GM19397 (cell line): ENCODE results near the gene CIAPIN1.

Experiments
- ATAC-seq: cut with Tn5 transposase; IDR thresholded peaks from one replicate; pipeline ENCODE4 v1.9.1; 2021; ENCODE audit warnings: mild to moderate bottlenecking, moderate library complexity; ENCODE audit not compliant: unreplicated experiment

The CIAPIN1 gene

DNA sequence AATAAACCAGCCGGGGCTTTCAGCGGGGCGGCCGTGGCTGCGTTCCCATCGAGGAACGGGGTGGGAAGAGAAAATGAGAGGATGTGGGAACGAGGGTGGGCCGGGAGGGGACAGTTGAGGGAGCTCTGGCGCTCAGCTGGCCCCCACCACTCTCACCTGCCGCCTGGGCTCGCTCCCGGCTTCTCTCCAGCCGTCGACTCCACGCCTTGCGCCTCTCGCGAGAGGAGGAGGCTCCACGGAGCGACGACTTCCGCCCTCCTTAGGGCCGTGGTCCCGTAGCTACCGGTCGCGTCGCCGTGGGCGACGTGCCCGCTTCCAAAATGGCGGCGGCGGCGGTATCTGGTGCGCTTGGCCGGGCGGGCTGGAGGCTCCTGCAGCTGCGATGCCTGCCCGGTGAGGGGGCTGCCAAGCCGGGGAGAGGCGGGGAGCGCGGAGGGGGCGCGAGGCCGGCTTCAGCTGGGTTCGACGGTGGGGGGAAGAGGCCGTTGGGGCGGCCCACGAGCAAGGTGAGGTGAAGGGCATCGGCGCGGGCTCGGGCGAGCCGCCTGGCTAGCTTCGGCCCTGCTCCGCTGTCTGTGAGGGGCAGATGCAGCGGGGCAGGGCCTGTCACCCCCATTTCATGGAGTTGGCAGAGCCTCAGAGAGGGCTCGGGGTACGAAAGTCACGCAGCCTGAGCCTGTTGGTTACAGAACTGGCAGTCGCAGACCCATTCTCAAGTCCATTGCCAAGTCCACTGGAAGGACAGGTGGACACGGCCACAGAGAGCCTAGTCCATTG, at the start of gene CIAPIN1, which contains the start of gene COQ9:
TSS of gene CIAPIN1 (minus strand) at position 200 of the 777 bp plus-strand sequence. CDS start 6,457 bp downstream, outside the sequence.
TSS of gene COQ9 (plus strand) at position 294 of the 777 bp plus-strand sequence. CDS start at position 321, 27 bp downstream.
- ATAC-seq: peak; percentile 98

DNA sequence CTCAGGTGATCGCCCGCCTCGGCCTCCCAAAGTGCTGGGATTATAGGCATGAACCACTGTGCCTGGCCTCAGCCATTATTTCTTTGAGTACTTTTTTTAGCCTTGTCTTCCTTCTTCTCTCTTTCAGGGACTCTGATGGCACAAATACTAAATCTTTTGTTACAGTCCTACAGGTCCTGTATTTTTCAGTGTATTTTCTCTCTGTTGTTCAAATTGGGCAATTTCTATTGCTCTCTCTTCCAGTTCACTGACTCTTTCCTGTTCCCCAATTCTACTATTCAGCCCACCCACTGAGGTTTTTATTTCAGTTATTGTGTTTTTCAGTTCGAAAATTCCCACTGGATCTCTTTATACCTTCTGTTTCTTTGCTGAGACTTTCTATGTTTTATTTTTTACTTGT, 46.6 kb upstream of the CIAPIN1 start:
- no peak for ATAC-seq

DNA sequence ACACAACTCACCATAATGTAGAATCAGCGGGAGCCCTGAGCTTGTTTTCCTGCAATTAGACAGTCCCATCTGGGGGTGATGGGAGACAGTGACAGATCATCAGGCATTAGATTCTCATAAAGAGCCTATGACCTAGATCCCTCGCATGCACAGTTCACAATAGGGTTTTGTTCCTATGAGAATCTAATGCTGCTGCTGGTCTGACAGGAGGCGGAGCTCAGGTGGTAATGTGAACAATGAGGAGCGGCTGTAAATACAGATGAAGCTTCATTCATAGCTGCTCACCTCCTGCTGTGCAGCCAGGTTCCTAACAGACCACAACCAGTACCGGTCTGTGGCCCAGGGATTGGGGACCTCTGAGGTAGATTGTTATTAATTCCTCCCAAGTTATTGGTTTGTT, 42.0 kb upstream of the CIAPIN1 start:
- no peak for ATAC-seq

DNA sequence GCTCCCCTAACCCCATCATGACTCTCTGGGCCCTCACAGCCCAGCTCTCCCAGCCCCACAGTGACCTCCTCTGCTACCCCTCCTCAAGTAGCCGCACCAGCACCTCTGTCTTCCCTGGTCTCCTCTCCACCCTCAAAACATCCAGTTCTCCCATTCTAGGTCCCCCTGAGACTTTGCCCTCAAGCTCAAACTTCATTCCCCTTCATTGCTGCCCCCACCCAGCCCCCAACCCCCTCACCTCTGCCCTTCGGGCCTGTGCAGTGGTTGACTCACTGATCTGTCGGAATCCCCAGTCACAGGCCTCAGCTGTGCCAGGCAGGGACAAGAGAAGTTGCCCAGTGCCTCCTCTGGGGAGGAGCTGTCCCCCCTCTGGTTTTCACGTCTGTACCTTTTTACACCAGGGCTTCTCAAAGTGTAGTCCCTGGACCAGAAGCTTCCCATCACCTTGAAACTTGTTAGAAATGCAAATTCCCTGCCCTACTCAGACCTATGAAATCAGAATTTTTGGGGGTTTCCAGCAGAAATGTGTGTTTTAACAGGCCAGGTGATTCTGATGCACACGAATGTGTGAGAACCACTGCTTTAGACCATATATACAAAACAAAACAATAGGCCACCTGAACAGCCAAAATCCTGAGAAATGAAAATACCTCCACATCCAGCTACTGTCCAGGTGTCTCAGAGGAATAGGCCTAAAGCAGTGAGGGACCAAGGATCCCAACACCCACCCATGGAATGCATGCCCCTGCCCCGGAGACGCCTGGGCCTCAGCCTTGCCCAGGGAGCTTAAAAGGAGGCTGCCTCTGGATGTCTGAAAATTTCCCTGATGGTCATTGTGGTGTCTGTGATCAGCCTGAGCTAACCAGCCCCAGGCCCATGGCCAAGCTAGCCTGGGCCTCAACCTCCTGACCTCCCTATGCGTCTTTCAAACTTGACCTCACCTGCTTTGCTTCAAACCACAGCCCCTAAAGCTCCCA, 40.0 kb upstream of the CIAPIN1 start:
- ATAC-seq: no peak

DNA sequence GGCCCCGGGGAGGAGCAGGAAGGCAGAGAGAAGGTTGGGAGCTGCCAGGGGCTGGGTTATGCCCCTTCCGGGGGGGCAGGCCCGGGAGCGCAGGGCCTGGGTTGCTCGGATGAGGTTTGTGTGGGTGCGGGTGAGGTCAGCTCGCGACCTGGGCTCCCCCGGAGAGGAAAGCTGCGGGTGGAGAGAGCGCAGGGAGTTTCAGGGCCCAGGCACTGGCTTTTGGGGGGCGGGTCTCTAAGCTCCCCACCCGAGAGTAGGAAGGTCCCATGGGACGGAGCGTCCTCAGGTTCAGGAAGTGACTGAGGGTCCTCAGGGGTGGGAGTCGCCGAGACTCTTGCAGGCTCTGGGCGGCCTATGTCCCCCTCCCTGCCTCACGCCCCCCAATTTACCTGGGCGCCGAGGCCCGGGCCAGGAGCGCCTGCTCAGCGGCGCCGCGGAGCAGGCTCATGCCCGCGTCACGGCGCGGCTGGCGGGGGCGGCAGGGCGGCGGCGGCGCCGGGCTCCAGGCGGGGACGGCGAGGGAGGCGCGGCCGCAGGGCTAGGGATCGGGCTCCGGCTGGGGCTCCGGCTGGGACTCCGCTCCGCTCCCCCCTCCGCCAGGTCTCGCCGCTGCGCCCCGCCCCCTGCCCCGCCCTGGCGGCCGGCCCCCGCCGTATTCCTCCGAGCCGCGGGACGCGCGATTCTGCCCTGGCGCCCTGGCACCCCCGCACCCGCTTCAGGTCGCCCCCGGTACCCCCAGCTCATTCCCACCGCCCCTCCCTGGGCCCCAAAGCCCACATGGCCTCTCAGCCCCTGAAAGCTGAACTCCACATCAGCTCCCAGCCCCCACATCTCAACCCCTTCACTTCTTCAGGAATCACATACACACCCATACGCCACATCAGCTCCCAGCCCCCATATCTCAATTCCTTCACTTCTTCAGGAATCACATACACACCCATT, 39.0 kb upstream of the CIAPIN1 start, which contains the start of gene DOK4:
TSS of gene DOK4 (minus strand) at position 578 of the 942 bp plus-strand sequence. CDS start 6,986 bp downstream, outside the sequence.
- peak; percentile 95 for ATAC-seq

DNA sequence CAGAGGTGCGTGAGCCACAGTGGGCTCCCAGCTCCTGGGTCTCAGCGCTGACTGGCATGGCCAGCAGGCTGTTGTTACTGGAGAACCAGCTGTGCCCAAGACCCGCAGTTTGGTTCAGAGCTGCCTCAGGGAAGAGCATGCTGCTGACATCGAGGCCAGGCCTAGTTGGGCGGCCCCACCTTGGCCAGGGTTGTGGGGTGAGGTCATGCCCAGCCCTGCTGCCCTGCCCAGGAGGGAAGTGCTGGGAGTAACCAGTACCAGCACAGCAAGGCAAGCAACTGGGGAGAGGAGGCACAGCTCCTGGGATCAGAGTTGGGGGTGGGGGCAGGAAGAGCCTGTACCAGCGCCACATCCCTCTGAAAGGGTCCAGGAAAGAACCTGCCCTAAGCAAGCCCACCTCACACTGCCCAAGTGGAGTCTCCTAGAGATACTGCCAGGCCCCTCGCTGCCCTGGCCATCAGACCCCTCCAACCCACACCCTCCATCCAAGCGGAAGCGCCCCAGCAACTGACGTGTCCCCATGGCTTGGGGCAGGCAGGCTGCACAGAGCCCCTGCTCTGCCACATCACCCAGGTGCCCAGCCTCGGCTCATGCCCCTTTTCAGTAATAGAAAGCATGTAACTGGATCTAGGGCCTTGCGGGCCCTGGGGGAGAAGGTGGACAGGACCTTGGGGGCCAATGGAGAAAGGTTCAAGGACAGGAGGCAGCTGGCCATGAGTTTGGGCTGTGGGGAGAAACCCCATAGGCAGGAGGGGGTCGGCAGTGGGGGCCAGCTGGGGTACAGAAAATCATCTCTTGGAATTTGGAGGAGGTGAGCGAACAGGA, 38.1 kb upstream of the CIAPIN1 start:
- no peak for ATAC-seq

DNA sequence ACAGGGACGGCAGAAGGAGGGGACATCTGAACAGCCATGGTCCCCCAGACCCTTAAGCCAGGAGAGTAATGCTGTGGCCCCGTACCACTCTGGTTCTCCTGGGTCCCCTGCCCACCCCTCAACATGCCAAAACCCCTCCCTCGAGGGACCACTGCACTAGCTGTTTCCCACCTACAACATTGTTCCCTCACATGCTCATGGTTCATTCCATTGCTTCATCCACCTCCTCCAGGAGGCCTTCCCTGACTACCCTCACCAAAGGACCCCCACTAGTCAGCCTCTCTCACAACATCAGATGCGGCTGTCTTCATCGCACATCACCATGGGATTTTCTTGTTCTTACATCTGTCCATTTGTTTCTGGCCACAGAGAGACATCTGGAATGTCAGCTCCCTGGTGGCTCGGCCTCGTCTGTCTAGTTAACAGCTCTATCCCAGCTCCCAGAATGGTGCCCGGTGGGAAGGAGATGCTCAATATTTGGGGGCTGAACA, 37.4 kb upstream of the CIAPIN1 start:
- ATAC-seq: no peak

DNA sequence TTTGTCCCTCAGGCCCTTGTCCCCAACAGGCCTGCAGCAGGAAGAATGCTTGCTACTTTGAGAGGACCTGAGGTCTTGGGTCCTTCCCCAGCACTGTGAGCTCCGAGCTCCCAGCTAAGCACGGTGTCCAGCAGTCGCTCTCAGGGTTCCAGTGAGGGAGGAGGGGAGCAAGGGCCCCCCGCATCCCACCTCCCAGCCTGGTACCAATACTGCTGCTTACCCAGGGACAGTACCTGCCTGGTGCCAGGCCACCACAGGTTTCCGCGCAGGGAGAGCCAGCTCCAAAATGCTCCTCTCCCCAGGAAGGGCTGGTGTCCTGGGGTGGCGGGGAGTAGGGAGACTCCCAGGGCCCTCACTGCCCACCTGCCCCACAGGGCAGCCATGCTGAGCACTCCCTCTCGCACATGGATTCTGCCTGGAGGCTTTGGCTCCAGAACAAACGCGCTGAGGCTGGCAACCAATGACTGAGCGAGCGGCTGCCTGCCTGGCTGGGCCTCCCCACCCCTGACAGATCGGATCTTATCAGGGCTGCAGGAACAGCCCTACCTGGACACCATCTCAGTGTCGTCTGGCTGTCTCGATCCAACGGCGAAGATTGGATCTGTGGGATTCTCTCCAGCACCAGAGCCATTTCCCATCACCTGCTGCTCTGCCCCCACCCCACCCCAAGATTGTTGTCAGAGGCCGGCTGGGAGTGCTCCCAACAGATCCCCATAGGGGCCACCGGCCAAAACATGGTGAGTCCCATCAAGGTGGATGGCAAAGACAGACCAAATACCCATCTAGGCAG, 36.7 kb upstream of the CIAPIN1 start:
- ATAC-seq: no peak

DNA sequence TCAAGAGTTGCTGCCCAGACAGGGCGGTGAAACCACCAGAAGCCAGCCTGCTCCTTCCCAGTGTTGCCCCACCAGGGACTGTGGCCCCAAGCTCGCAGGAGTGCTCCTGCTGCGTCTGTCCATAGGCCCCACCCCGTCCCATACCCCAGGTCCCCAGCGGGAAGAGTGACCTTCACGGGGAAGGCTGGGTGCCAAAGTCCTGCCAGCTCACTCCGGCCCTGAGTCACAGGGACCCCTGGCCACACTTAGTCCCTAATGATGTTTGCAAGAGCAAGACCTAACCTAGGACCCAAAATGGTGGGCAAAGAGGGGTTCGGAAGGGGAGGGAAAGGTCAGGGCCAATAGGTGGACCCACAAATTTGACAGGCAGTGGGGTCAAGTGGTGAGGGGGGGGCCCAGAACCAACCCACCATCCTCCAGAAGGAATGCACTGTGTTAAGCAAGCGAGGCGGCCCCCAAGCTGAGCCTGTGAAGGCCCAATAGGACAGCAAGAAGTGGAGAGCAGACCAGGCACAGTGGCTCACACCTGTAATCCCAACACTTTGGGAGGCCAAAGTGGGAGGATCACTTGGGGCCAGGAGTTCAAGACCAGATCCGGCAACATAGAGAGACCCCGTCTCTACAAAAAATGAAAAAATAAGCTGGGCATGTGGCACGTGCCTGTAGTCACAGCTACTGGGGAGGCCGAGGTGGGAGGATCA, 35.8 kb upstream of the CIAPIN1 start:
- no peak for ATAC-seq

DNA sequence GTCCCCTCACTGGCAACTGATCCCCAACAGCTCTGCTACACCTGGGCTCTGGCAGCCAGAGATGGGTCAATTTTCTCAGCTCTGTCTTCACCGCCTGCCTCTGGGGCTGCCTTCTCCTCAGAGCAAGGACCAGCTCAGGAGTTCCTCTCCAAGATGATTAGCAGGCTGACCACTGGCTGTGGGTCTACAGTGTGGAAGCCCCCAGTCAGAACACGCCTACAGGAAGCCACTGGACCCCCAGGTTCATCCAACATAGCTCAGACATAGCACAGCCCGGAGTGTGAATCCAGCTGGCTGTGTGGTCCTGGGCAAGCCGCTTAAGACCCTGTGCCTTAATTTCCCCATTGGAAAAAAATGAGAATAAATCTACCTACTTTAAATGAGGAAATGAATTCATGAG, 34.2 kb upstream of the CIAPIN1 start:
- no peak for ATAC-seq

DNA sequence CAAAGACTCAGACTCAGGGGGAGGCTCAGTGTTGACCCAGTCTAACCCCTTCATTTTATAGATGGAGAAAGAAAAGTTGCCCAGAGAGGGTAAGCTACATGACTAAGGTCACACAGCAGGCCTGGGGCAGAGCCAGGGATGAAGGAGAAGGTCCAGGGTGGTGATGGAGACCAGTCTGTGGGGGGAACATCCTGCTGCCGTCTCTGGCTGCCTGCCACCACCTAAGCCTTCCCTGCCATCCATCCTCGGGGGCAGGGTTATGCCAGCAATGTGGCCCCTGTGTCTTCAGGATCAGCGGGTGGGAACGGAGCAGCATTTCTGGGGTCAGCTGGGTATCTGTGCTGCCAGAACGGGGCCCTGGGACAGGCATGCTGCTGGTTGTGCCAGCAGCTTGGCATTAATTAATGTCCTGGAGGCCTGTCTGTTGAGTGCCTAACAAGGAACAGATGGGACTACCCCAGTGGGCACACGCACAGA, 33.6 kb upstream of the CIAPIN1 start:
- ATAC-seq: no peak

DNA sequence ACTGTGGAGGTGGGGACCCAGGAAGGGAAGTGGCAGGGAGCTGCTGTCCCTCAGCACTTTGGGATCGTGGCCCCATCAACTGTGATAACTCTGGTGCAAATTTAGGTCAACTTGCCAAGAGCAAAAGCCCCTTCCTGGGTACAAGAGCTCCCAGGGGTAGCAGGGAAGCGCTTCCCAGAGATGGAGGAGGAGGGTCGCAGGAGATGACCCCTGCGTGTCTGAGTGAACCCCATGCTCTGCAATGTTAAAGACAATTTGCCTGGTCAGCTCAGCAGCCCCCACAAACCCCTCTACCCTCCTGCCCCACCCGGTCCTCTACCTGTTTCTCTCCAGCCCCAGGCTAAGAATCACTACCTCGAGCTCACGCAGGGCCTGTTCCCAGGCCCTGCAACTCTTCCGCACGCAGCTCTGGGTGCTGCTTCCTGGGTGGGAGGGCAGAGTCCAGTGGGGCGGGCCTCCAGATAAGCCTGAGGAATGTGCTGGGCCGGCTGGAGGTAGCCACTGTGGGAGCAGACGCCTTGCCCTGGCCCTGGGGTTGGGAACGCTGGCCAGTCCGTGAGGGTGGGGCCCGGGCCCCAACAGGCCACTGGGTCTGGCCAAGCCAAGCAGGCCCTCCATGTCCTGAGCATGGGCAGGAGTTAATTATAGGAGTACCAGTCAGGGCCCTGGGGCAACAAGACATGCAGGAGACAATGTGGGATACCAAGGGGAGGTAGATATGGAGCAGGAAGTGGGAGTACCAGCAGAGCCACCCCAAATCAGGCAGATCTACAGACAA, 33.0 kb upstream of the CIAPIN1 start:
- ATAC-seq: no peak

DNA sequence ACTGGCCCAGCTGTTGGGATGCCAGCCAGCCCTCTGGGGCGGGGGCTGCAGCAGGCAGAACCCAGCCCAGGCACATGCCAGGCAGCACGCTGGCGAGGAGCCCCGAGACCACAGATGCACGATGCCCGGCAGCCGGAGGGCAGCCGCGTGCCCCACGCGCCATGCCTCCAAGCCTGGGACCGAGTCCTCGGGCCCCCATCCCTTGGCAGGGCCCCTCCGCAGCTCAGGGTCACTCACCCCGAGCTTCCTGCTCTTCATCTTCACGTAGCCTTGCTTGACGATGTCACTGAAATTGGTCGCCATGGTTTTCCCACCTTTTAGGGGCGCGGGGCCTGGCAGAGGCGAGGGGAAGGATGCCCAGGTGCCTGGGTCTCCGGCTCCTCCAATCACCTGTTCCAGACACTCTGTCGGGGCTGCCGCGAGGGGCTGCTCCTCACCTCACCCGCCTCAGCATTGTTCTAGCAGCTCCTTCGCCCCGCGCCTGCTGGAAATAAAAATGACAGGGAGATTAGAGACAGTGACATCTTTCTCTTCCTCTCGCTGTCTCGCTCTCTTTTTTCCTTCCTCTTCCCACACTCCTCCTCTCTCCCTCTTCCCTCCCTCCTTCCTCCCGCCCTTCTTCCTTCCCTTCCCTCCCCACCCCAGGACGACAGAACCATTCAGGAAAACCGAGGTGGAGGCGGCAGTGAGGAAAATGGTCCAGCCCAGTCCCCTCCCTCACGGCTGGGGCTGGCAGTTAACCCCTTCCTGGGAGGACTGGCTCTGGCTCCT, 32.2 kb upstream of the CIAPIN1 start:
- no peak for ATAC-seq

DNA sequence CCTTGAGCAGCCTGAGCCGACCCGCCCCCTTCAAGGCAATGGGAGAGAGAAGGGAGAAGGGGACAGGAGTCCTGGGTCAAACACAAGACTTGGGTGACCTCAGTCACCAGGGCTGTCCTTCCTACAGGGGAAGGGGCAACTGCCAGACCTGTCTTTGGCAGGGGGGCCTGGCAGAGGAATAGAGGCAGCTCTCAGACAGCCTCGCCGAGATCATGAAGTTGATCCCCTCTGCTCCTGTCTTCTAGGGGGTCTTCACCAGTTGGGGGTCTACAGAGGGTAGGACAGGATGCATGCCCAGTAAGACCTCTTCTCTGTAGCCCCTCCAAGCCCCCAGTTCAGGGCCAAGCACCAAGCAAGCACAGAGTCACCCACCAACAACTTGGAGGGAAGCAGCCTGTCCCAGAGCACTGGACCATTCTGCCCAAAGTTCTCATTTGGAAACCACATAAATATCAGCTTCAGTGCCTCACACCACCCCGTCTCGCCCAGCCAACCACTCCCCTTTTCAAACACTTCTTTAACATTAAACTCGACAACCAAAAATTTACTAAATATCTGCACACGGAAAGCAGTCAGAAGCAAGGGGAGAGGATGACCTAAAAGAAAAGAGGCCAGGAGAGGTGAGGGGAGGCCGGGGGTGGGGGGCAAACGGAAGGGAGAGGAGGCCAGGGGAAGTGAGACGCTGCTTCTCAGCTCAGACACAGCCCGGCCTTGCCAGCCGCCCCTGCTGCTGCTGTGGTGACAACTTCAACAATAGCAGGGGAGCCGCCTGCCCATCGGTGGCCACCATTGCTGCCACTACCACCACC, 31.4 kb upstream of the CIAPIN1 start:
- ATAC-seq: no peak

DNA sequence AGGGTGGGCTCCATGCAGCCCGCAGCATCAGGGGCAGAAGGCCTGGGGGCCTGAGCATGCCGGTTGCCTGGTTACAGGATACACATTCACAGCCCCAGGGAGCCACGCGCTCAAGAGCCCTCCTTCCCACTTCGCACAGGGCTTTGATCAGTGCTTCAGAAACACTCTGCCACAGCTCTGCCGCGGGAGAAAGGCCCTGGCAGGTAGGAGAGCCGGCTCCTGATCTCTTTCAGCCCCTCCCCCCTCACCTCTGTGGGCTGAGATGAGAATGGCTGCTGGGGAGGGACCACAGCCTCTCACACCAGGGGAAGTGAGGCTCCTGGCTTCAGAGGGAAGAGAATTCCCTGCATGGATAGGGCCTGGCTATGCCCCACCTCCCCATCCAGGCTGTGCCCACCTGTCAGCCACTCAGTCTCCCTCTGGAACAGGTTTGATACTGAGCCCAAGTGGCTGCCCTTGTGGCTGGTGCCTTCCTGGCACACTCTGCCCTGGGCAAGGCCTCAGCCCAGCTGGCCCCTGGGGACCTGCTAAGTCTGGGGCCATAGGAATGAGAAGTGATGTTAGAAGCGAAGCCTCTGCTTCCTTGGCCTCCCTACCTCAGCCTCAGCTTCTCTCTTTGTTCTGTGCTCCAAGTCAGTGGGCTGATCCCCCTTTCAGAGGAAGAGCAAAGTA, 30.5 kb upstream of the CIAPIN1 start:
- ATAC-seq: no peak
